Measurements from ENCODE around the gene CUX1. TPM values are rescaled to one million over a fixed set of nuclear protein-coding genes. Genes with fewer than 3 reads are reported as not detected.

The CUX1 gene
- total and polyA plus RNA-seq, 2 of the 13 experiments (the other 11 are each of a cell fraction or from before 2014, with no cell fraction given): 13.7 to 14.9 TPM

DNA sequence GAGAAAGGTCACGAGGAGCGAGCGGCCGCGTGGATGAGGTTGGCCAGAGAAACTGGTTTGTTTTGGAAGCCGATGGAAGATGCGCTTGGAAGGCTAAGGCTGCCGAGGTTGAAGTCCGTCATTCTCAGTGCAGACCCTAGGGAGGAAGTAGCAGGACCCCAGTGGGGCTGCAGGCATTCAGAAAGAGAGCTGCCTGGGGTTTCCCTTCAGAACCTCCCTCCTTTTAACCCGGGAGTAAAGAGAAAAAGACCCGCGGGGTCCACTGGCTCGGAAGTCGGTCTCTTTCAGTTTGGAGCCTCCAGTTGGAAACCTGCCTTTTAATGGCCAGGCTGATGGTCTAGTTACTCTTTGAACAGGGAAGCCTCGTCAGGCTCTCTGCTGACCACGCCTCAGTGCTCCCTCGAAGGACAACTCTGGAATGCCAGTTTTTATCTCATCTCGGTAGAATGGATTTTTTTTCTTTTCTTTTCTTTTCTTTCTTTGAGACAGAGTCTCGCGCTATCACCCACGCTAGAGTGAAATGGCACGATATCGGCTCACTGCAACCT is 188.6 kb downstream of the CUX1 start:
- CTCF ChIA-PET (ENCODE audit: low intra/inter-chr PET ratio, low total read pairs): no interaction called here
- Histone ChIP-seq H3K4me3 (replicated peaks in 1 of 3; ENCODE audit: insufficient read depth in 1 of 3, low read depth in 2 of 3, low read length in 3 of 3) (no peak overlapping the region), H3K27me3 (ENCODE audit: control insufficient read depth in 1 of 2, insufficient read depth in 2 of 2, low read length in 2 of 2) (no peaks in the 10 kb centered on the region), H3K9ac (ENCODE audit: insufficient read depth, low read depth, low read length) (no peak overlapping the region), H2AFZ (ENCODE audit: low read length) (no peak overlapping the region), H3K4me1 (ENCODE audit: insufficient read depth, low read length) (peaks cover 20% of the 10 kb centered on the region), H3K4me2 (ENCODE audit: low read depth, low read length) (no peak overlapping the region), H3K9me3 (ENCODE audit: low read length) (no peaks in the 10 kb centered on the region), H3K27ac (ENCODE audit: extremely low read length, insufficient read depth, low read length) (no peak overlapping the region), H3K79me2 (ENCODE audit: insufficient read depth, low read length) (no peaks in the 10 kb centered on the region), H3K36me3 (replicated peaks in 1 of 2; ENCODE audit: control insufficient read depth in 1 of 2, insufficient read depth in 2 of 2, low read length in 2 of 2) (0 out of 5 replicates have a peak, but pooled peaks cover 0 to 5% of the 10 kb centered on the region in 2 experiments), H4K20me1 (ENCODE audit: insufficient read depth, low read length) (no peaks in the 10 kb centered on the region)
- ATAC-seq (no peak), FAIRE-seq (no peak), DNase-seq (ENCODE audit: low spot score) (no peak)
- POLR2A ChIA-PET: interaction anchor here (1.1 kb wide), 1 partner anchor 18 kb away, joined by 3 read pairs; no protein-coding TSS in a partner anchor
- no TSS peak for BruUV-seq (replicated peaks)
- in situ Hi-C loops (cut with HindIII; ENCODE audit: extremely low pct_ligation_motif_present, low pct_unique_long_range_greater_than_20kb): no loop called here
- TF ChIP-seq ZNF20 (CRISPR knock-in tag; IDR thresholded peaks at IDR 0.05): no peak
- no peak for TF ChIP-seq TSC22D2 (CRISPR knock-in tag; IDR thresholded peaks at IDR 0.05; ENCODE audit: borderline replicate concordance)
- no peak for TF ChIP-seq TEAD3 (CRISPR knock-in tag; optimal IDR thresholded peaks at IDR 0.05; ENCODE audit: borderline replicate concordance)
- TF ChIP-seq, protein P1, sequence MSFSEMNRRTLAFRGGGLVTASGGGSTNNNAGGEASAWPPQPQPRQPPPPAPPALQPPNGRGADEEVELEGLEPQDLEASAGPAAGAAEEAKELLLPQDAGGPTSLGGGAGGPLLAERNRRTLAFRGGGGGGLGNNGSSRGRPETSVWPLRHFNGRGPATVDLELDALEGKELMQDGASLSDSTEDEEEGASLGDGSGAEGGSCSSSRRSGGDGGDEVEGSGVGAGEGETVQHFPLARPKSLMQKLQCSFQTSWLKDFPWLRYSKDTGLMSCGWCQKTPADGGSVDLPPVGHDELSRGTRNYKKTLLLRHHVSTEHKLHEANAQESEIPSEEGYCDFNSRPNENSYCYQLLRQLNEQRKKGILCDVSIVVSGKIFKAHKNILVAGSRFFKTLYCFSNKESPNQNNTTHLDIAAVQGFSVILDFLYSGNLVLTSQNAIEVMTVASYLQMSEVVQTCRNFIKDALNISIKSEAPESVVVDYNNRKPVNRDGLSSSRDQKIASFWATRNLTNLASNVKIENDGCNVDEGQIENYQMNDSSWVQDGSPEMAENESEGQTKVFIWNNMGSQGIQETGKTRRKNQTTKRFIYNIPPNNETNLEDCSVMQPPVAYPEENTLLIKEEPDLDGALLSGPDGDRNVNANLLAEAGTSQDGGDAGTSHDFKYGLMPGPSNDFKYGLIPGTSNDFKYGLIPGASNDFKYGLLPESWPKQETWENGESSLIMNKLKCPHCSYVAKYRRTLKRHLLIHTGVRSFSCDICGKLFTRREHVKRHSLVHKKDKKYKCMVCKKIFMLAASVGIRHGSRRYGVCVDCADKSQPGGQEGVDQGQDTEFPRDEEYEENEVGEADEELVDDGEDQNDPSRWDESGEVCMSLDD (CRISPR knock-in tag; IDR thresholded peaks at IDR 0.05; ENCODE audit: borderline replicate concordance): no peak
- intact Hi-C loops (cut with micrococcal nuclease; ENCODE audit: unreplicated experiment): no loop called here
- 97% methylated on average over 18 of the region's 23 CpGs for WGBS (ENCODE audit: low lambda C conversion rate)

DNA sequence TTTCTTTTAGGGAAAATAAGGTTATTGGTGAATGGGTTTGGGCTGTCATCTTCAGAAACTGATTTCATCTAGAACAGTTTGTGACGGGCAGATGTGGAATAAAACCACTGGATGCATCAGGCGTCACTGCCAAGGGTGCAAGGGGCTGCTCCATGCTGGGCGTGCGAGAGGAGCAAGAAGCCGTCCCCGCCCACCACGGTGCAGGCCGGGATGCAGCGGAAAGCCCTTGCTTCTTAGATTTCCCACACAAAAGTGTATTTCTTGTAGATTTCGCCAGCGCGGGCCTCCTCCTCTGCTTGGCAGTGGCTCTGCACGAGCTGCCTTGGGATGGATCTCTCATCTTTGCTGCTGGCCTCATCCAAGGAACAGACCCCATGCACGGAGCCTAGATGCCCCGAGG is 189.3 kb downstream of the CUX1 start:
- Histone ChIP-seq H2AFZ (ENCODE audit: low read length) (no peak overlapping the region), H3K9ac (ENCODE audit: insufficient read depth, low read depth, low read length) (no peak overlapping the region), H3K27me3 (ENCODE audit: control insufficient read depth in 1 of 2, insufficient read depth in 2 of 2, low read length in 2 of 2) (no peaks in the 10 kb centered on the region), H3K9me3 (ENCODE audit: low read length) (no peaks in the 10 kb centered on the region), H4K20me1 (ENCODE audit: insufficient read depth, low read length) (no peaks in the 10 kb centered on the region), H3K79me2 (ENCODE audit: insufficient read depth, low read length) (no peaks in the 10 kb centered on the region), H3K4me1 (ENCODE audit: insufficient read depth, low read length) (peaks cover 21% of the 10 kb centered on the region), H3K4me3 (replicated peaks in 1 of 3; ENCODE audit: insufficient read depth in 1 of 3, low read depth in 2 of 3, low read length in 3 of 3) (no peak overlapping the region), H3K36me3 (replicated peaks in 1 of 2; ENCODE audit: control insufficient read depth in 1 of 2, insufficient read depth in 2 of 2, low read length in 2 of 2) (0 out of 5 replicates have a peak, but pooled peaks cover 0 to 5% of the 10 kb centered on the region in 2 experiments), H3K4me2 (ENCODE audit: low read depth, low read length) (no peak overlapping the region), H3K27ac (ENCODE audit: extremely low read length, insufficient read depth, low read length) (no peak overlapping the region)
- intact Hi-C loops (cut with micrococcal nuclease; ENCODE audit: unreplicated experiment): no loop called here
- 100% methylated on average over 4 of the region's 15 CpGs for WGBS (ENCODE audit: low lambda C conversion rate)
- DNase-seq (ENCODE audit: low spot score) (no peak), FAIRE-seq (no peak), ATAC-seq (no peak)
- BruUV-seq (replicated peaks): no TSS peak
- in situ Hi-C loops (cut with HindIII; ENCODE audit: extremely low pct_ligation_motif_present, low pct_unique_long_range_greater_than_20kb): no loop called here
- POLR2A ChIA-PET: no interaction called here
- CTCF ChIA-PET (ENCODE audit: low intra/inter-chr PET ratio, low total read pairs): no interaction called here
- TF ChIP-seq ZMYM2 (CRISPR knock-in tag; IDR thresholded peaks at IDR 0.05) (no peak), ZNF781 (CRISPR knock-in tag; IDR thresholded peaks at IDR 0.05; ENCODE audit: borderline replicate concordance, not compliant biosample characterization) (no peak), RXRA (CRISPR knock-in tag; IDR thresholded peaks at IDR 0.05) (no peak), SOX5 (CRISPR knock-in tag; IDR thresholded peaks at IDR 0.05; ENCODE audit: borderline replicate concordance) (no peak), ZNF207 (IDR thresholded peaks at IDR 0.05; ENCODE audit: borderline replicate concordance) (no peak), ZNF879 (CRISPR knock-in tag; IDR thresholded peaks at IDR 0.05) (no peak), HOXA7 (CRISPR knock-in tag; IDR thresholded peaks at IDR 0.05) (no peak), SMAD3 (CRISPR knock-in tag; IDR thresholded peaks at IDR 0.05) (no peak), ZNF567 (CRISPR knock-in tag; IDR thresholded peaks at IDR 0.05; ENCODE audit: borderline replicate concordance) (no peak)
- TF ChIP-seq, protein P2, sequence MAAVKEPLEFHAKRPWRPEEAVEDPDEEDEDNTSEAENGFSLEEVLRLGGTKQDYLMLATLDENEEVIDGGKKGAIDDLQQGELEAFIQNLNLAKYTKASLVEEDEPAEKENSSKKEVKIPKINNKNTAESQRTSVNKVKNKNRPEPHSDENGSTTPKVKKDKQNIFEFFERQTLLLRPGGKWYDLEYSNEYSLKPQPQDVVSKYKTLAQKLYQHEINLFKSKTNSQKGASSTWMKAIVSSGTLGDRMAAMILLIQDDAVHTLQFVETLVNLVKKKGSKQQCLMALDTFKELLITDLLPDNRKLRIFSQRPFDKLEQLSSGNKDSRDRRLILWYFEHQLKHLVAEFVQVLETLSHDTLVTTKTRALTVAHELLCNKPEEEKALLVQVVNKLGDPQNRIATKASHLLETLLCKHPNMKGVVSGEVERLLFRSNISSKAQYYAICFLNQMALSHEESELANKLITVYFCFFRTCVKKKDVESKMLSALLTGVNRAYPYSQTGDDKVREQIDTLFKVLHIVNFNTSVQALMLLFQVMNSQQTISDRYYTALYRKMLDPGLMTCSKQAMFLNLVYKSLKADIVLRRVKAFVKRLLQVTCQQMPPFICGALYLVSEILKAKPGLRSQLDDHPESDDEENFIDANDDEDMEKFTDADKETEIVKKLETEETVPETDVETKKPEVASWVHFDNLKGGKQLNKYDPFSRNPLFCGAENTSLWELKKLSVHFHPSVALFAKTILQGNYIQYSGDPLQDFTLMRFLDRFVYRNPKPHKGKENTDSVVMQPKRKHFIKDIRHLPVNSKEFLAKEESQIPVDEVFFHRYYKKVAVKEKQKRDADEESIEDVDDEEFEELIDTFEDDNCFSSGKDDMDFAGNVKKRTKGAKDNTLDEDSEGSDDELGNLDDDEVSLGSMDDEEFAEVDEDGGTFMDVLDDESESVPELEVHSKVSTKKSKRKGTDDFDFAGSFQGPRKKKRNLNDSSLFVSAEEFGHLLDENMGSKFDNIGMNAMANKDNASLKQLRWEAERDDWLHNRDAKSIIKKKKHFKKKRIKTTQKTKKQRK (IDR thresholded peaks at IDR 0.05; ENCODE audit: low read length): no peak
